GM19324 (cell line): ENCODE data around the gene ABL1.
"Not testable (repeated sequence)": the region's sequence is repeated elsewhere in the genome, so short reads cannot be mapped to it uniquely, and the experiment has no call there.

Source experiments
- ATAC-seq: cut with Tn5 transposase; IDR thresholded peaks from one replicate; pipeline ENCODE4 v1.9.1; 2021; ENCODE audit warnings: mild to moderate bottlenecking, moderate library complexity; ENCODE audit not compliant: unreplicated experiment, low FRiP score

The ABL1 gene

GRCh38 chr9:130900701-130901497 is 65.8 kb downstream of the ABL1 start:
- ATAC-seq, result no peak

- no peak for ATAC-seq
Measured at GRCh38 chr9:130901498-130902203, 66.6 kb downstream of the ABL1 start.

GRCh38 chr9:130902204-130903185 is 67.4 kb downstream of the ABL1 start:
- no peak for ATAC-seq

- ATAC-seq, result no peak
Measured at GRCh38 chr9:130903194-130904069, 68.4 kb downstream of the ABL1 start.

- ATAC-seq, result no peak
Measured at GRCh38 chr9:130904070-130905044, 69.3 kb downstream of the ABL1 start.

- ATAC-seq, result no peak
Measured at GRCh38 chr9:130905125-130905901, 70.3 kb downstream of the ABL1 start.

GRCh38 chr9:130905902-130906734 is 71.1 kb downstream of the ABL1 start:
- ATAC-seq, result no peak

- ATAC-seq, result no peak
Measured at GRCh38 chr9:130906735-130907416, 71.8 kb downstream of the ABL1 start.

GRCh38 chr9:130908146-130908877 is 73.3 kb downstream of the ABL1 start:
- ATAC-seq, result no peak

GRCh38 chr9:130908878-130909355 is 73.9 kb downstream of the ABL1 start:
- ATAC-seq, result no peak

- ATAC-seq, result not testable (repeated sequence)
Measured at GRCh38 chr9:130910041-130910440, 75.0 kb downstream of the ABL1 start.

GRCh38 chr9:130910670-130911069 is 75.6 kb downstream of the ABL1 start:
- ATAC-seq, result not testable (repeated sequence)

GRCh38 chr9:130911254-130912049 is 76.4 kb downstream of the ABL1 start:
- no peak for ATAC-seq

- ATAC-seq, result no peak
Measured at GRCh38 chr9:130912932-130913598, 78.0 kb downstream of the ABL1 start.
